Stomach smooth muscle (tissue), 2 donors: Measurements from ENCODE around the gene VILL.
A peak's percentile ranks its signal among the peaks of the same experiment; 100 is the strongest.

Experiments used
- H3K27ac ChIP-seq: one replicate; pipeline ENCODE4 v1.7.0; 2013; ENCODE audit warnings: mild to moderate bottlenecking, low read length, inconsistent platforms
- H3K27me3 ChIP-seq, 2 donors: one replicate each; pipeline ENCODE4 v1.7.0; 2013; ENCODE audit warnings: low read length in 2 of 2; ENCODE audit not compliant: insufficient read depth in 2 of 2, control insufficient read depth in 1 of 2
- H3K36me3 ChIP-seq, 2 donors: one replicate each; pipeline ENCODE4 v1.7.0; 2013; ENCODE audit warnings: low read length in 2 of 2; ENCODE audit not compliant: control insufficient read depth in 2 of 2, insufficient read depth in 2 of 2
- H3K4me1 ChIP-seq: one replicate; pipeline ENCODE4 v1.7.0; 2013; ENCODE audit warnings: low read length; ENCODE audit not compliant: control insufficient read depth, insufficient read depth
- H3K4me3 ChIP-seq, 2 donors: one replicate each; pipeline ENCODE4 v1.7.0; 2013; ENCODE audit warnings: low read length in 2 of 2
- H3K9ac ChIP-seq, 2 donors: one replicate each; pipeline ENCODE4 v1.7.0; 2013; ENCODE audit warnings: low read length in 2 of 2, mild to moderate bottlenecking in 1 of 2
- H3K9me3 ChIP-seq, 2 donors: one replicate each; pipeline ENCODE4 v1.7.0; 2013; ENCODE audit warnings: low read length in 2 of 2; ENCODE audit not compliant: control insufficient read depth in 2 of 2
- donor health status: healthy.
- donor health status: Pancreatic carcinoma.

VILL gene

GRCh38 chr3:38001456-38002081, 11.0 kb downstream of the VILL start:
- no peaks in the 10 kb centered on the region for H3K9me3 ChIP-seq
- H3K9ac ChIP-seq = no peak overlapping the region
- peaks cover 21% of the 10 kb centered on the region for H3K4me1 ChIP-seq
- no peaks in the 10 kb centered on the region for H3K27me3 ChIP-seq
- H3K36me3 ChIP-seq = peaks cover 0 to 8% of the 10 kb centered on the region in 2 donors
- H3K4me3 ChIP-seq = no peak overlapping the region
- H3K27ac ChIP-seq = no peak overlapping the region

GRCh38 chr3:38002291-38002876, 11.8 kb downstream of the VILL start:
- Histone ChIP-seq H3K4me1 (peaks cover 21% of the 10 kb centered on the region), H3K9ac (peak overlapping the region in 1 of 2 donors; percentile 21), H3K27ac (no peak overlapping the region), H3K27me3 (no peaks in the 10 kb centered on the region), H3K4me3 (no peak overlapping the region), H3K9me3 (no peaks in the 10 kb centered on the region), H3K36me3 (peaks cover 0 to 10% of the 10 kb centered on the region in 2 donors)

- Histone ChIP-seq H3K4me3 (no peak overlapping the region), H3K4me1 (peaks cover 21% of the 10 kb centered on the region), H3K36me3 (peaks cover 3 to 16% of the 10 kb centered on the region in 2 donors), H3K27me3 (no peaks in the 10 kb centered on the region), H3K9ac (peak overlapping the region; percentile 47), H3K9me3 (no peaks in the 10 kb centered on the region), H3K27ac (no peak overlapping the region)
Observed at GRCh38 chr3:38002940-38003339, 12.4 kb downstream of the VILL start.

GRCh38 chr3:38003371-38003816, 12.8 kb downstream of the VILL start:
- Histone ChIP-seq H3K9me3 (no peaks in the 10 kb centered on the region), H3K4me1 (peaks cover 17% of the 10 kb centered on the region), H3K4me3 (no peak overlapping the region), H3K9ac (peak overlapping the region; percentile 47), H3K36me3 (peaks cover 6 to 16% of the 10 kb centered on the region in 2 donors), H3K27ac (no peak overlapping the region), H3K27me3 (no peaks in the 10 kb centered on the region)

- H3K36me3 ChIP-seq = peaks cover 6 to 20% of the 10 kb centered on the region in 2 donors
- peaks cover 15% of the 10 kb centered on the region for H3K4me1 ChIP-seq
- no peak overlapping the region for H3K4me3 ChIP-seq
- H3K9me3 ChIP-seq = no peaks in the 10 kb centered on the region
- H3K27me3 ChIP-seq = no peaks in the 10 kb centered on the region
- no peak overlapping the region for H3K27ac ChIP-seq
- H3K9ac ChIP-seq = peak overlapping the region in 1 of 2 donors; percentile 5
Observed at GRCh38 chr3:38003817-38004414, 13.3 kb downstream of the VILL start.

- Histone ChIP-seq H3K4me1 (peaks cover 11% of the 10 kb centered on the region), H3K9me3 (no peaks in the 10 kb centered on the region), H3K4me3 (no peak overlapping the region), H3K9ac (peak overlapping the region in 1 of 2 donors; percentile 5), H3K27ac (no peak overlapping the region), H3K27me3 (no peaks in the 10 kb centered on the region), H3K36me3 (peaks cover 6 to 24% of the 10 kb centered on the region in 2 donors)
Observed at GRCh38 chr3:38004415-38005075, 14.0 kb downstream of the VILL start.

GRCh38 chr3:38005076-38006020, 14.8 kb downstream of the VILL start:
- Histone ChIP-seq H3K27ac (no peak overlapping the region), H3K36me3 (peaks cover 10 to 27% of the 10 kb centered on the region in 2 donors), H3K9me3 (no peaks in the 10 kb centered on the region), H3K4me3 (no peak overlapping the region), H3K9ac (no peak overlapping the region), H3K4me1 (peaks cover 11% of the 10 kb centered on the region), H3K27me3 (no peaks in the 10 kb centered on the region)

GRCh38 chr3:38006031-38006430, 15.4 kb downstream of the VILL start:
- Histone ChIP-seq H3K36me3 (peaks cover 10 to 31% of the 10 kb centered on the region in 2 donors), H3K9ac (no peak overlapping the region), H3K9me3 (no peaks in the 10 kb centered on the region), H3K4me1 (peaks cover 11% of the 10 kb centered on the region), H3K4me3 (no peak overlapping the region), H3K27me3 (no peaks in the 10 kb centered on the region), H3K27ac (no peak overlapping the region)

GRCh38 chr3:38006445-38006995, 15.9 kb downstream of the VILL start:
- H3K27me3 ChIP-seq = no peaks in the 10 kb centered on the region

GRCh38 chr3:38007754-38008090, 17.1 kb downstream of the VILL start:
- H3K9ac ChIP-seq = no peak overlapping the region
- H3K4me1 ChIP-seq = peaks cover 11% of the 10 kb centered on the region
- H3K27ac ChIP-seq = no peak overlapping the region
- H3K9me3 ChIP-seq = no peaks in the 10 kb centered on the region
- peaks cover 14 to 36% of the 10 kb centered on the region in 2 donors for H3K36me3 ChIP-seq
- H3K27me3 ChIP-seq = no peaks in the 10 kb centered on the region
- no peak overlapping the region for H3K4me3 ChIP-seq

More at GRCh38 chr3:38006445-38006995, 15.9 kb downstream of the VILL start:
- peaks cover 13 to 36% of the 10 kb centered on the region in 2 donors for H3K36me3 ChIP-seq
- H3K9me3 ChIP-seq = no peaks in the 10 kb centered on the region
- no peak overlapping the region for H3K9ac ChIP-seq
- no peak overlapping the region for H3K27ac ChIP-seq
- peaks cover 11% of the 10 kb centered on the region for H3K4me1 ChIP-seq
- no peak overlapping the region for H3K4me3 ChIP-seq
